K562 (cell line): Measurements from ENCODE around the gene ADARB2. TPM values are rescaled to one million over a fixed set of nuclear protein-coding genes. Genes with fewer than 3 reads are reported as not detected.

Source experiments
- ATAC-seq: fragments of 200-7000 bp; cut with Tn5 transposase; 3 replicates; pipeline ENCODE4 v1.9.1; 2020; ENCODE audit warnings: moderate library complexity
- BruUV-seq: library from RNA; stranded (reverse); fragments of 400-500 nt; replicated peaks from 2 replicates; lab custom pipeline; 2021; lab: Mats Ljungman, UMichigan
- CTCF ChIA-PET: fragments of 300-600 bp; formaldehyde crosslinking; extraction: SDS; loops from one replicate; lab custom pipeline; 2021; ENCODE audit warnings: low intra/inter-chr PET ratio; lab: Yijun Ruan, JAX
- POLR2A ChIA-PET: fragments of 300-600, 350-650 bp; sonication (Branson Sonifier 250); formaldehyde crosslinking; extraction: SDS; loops from one replicate; lab custom pipeline; 2021; ENCODE audit warnings: antibody characterized with exemption, inconsistent platforms; lab: Yijun Ruan, JAX
- DNase-seq, 4 experiments: peaks; one replicate each; pipeline versions ENCODE4 v3.0.0 to v3.0.0-alpha.2; 2011 to 2018; ENCODE audit warnings: low spot score in 3 of 4, mixed read lengths in 3 of 4; ENCODE audit errors: extremely low read depth in 1 of 4
- FAIRE-seq: peaks from 2 replicates; lab custom pipeline; 2011; peaks lifted over from hg19 to GRCh38; lab: Jason Lieb, UNC
- H2AFZ ChIP-seq: 2 replicates; pipeline ENCODE4 v1.6.0; 2011; ENCODE audit warnings: low read depth, low read length, control low read depth, inconsistent platforms
- H3K27ac ChIP-seq: fragments of 200-600 bp; 3 replicates; pipeline ENCODE4 v1.8.0; 2011; ENCODE audit warnings: low read depth, mild to moderate bottlenecking, control low read depth, inconsistent platforms, low read length, moderate library complexity, mixed read lengths; ENCODE audit errors: extremely low read depth
- H3K27me3 ChIP-seq, 2 experiments: fragments of 300-600 bp in 1 of 2; 2 replicates in 1 of 2; 3 replicates in 1 of 2; pipeline versions ENCODE4 v1.6.0 to v1.8.0; 2011; ENCODE audit warnings: inconsistent platforms in 2 of 2, low read length in 2 of 2, mild to moderate bottlenecking in 1 of 2, mixed read lengths in 1 of 2, moderate library complexity in 1 of 2; ENCODE audit not compliant: control insufficient read depth in 2 of 2, insufficient read depth in 2 of 2
- H3K36me3 ChIP-seq: fragments of 300-600 bp; 3 replicates; pipeline ENCODE4 v1.8.0; 2011; ENCODE audit warnings: mild to moderate bottlenecking, low read length, inconsistent platforms; ENCODE audit not compliant: control insufficient read depth, insufficient read depth
- H3K4me1 ChIP-seq, 2 experiments: fragments of 200-600 bp in 1 of 2; replicated peaks in 1 of 2; 2 replicates in 1 of 2; 3 replicates in 1 of 2; pipeline versions ENCODE4 v1.5.1 to v1.8.0; 2011; ENCODE audit warnings: inconsistent platforms in 2 of 2, low read length in 2 of 2, mild to moderate bottlenecking in 1 of 2, mixed read lengths in 1 of 2, moderate library complexity in 1 of 2; ENCODE audit not compliant: control insufficient read depth in 2 of 2, insufficient read depth in 2 of 2
- H3K4me2 ChIP-seq: 2 replicates; pipeline ENCODE4 v1.6.1; 2011; ENCODE audit warnings: low read length, control low read depth, inconsistent platforms, mixed read lengths; ENCODE audit not compliant: insufficient read depth
- H3K4me3 ChIP-seq: fragments of 200-600 bp; sonication (generic), shearing (Covaris generic); 2 replicates; pipeline ENCODE4 v1.5.1; 2016; ENCODE audit warnings: control low read depth, inconsistent platforms
- H3K79me2 ChIP-seq: fragments of 200-600 bp; 3 replicates; pipeline ENCODE4 v1.8.0; 2011; ENCODE audit warnings: low read length, inconsistent platforms; ENCODE audit not compliant: control insufficient read depth, insufficient read depth
- H3K9ac ChIP-seq, 2 experiments: 2 replicates each; pipeline versions ENCODE4 v1.6.0 to v1.6.1; 2011; ENCODE audit warnings: low read depth in 2 of 2, low read length in 2 of 2, control low read depth in 1 of 2, inconsistent platforms in 1 of 2, mild to moderate bottlenecking in 1 of 2, mixed read lengths in 1 of 2; ENCODE audit not compliant: insufficient read depth in 1 of 2
- H3K9me1 ChIP-seq: one replicate; pipeline ENCODE4 v1.6.0; 2011; ENCODE audit warnings: inconsistent platforms, mild to moderate bottlenecking, low read length, moderate library complexity; ENCODE audit not compliant: control insufficient read depth, insufficient read depth
- H3K9me3 ChIP-seq: replicated peaks from 2 replicates; pipeline ENCODE4 v1.5.1; 2011; ENCODE audit warnings: low read depth, low read length, inconsistent platforms; ENCODE audit not compliant: control insufficient read depth, insufficient read depth
- H4K20me1 ChIP-seq: replicated peaks from 2 replicates; pipeline ENCODE4 v1.6.1; 2011; ENCODE audit warnings: low read length, inconsistent platforms, mixed read lengths; ENCODE audit not compliant: control insufficient read depth, insufficient read depth
- CAMTA2 ChIP-seq: fragments of 250-450 bp; sonication (Bioruptor Pico); conservative IDR thresholded peaks from 2 replicates; pipeline ENCODE4 v1.5.1; 2022
- CBX2 ChIP-seq: fragments of 200-600 bp; sonication (generic); IDR thresholded peaks from one replicate; pipeline ENCODE4 v1.6.1; 2012; ENCODE audit warnings: mild to moderate bottlenecking, low read length, inconsistent platforms; ENCODE audit not compliant: insufficient read depth, poor library complexity, severe bottlenecking
- KAT2B ChIP-seq: IDR thresholded peaks from one replicate; pipeline ENCODE4 v1.6.1; 2012; ENCODE audit warnings: low read depth, mild to moderate bottlenecking, control low read depth, inconsistent platforms, low read length, moderate library complexity
- MAFF ChIP-seq: IDR thresholded peaks from 2 replicates; pipeline ENCODE4 v1.6.1; 2012; ENCODE audit warnings: low read length, improper control_type of control experiment
- MIER1 ChIP-seq: fragments of 450-650 bp; IDR thresholded peaks from 2 replicates; pipeline ENCODE4 v1.6.1; 2016; ENCODE audit warnings: antibody characterized with exemption, mild to moderate bottlenecking, low read depth
- PHB ChIP-seq: fragments of 250-450 bp; sonication (Bioruptor Pico); IDR thresholded peaks from 2 replicates; pipeline ENCODE4 v1.5.0; 2021
- ZNF175 ChIP-seq: fragments of 200-800 bp; sonication (Bioruptor generic); IDR thresholded peaks from 2 replicates; pipeline ENCODE4 v1.6.1; 2016; ENCODE audit warnings: low read depth, mild to moderate bottlenecking, missing genetic modification characterization, missing compliant biosample characterization
- ZSCAN29 ChIP-seq: fragments of 450-650 bp; IDR thresholded peaks from 2 replicates; pipeline ENCODE4 v1.6.1; 2017
- WGBS: fragments of 100-300 bp; shearing (Covaris generic); methylation state at CpG from one replicate; pipeline ENCODE4 v1.1.6; 2016; ENCODE audit warnings: low coverage, mixed read lengths; ENCODE audit not compliant: insufficient coverage; ENCODE audit errors: missing lambda C conversion rate; 5-methylcytosine and 5-hydroxymethylcytosine counted together
- in situ Hi-C: fragments of 300-500 bp; cut with MboI; formaldehyde crosslinking; loops from 4 replicates; pipeline ENCODE4 v1.15.0; 2018; ENCODE audit warnings: inconsistent platforms, mixed read lengths
- intact Hi-C: fragments of 100-400 bp; cut with micrococcal nuclease; formaldehyde crosslinking; loops from 2 replicates; pipeline ENCODE4 v1.14.2; 2022
- polyA plus RNA-seq, 8 experiments: library from polyadenylated mRNA; depleted of rRNA in 4 of 8; stranded (reverse) in 5 of 8; unstranded in 3 of 8; fragments of >200 nt; fragmentation: Nextera tagmentation in 2 of 8; fragmentation: Illumina TruSeq in 1 of 8; extraction: Ambion mirVana in 2 of 8; extraction: Trizol in 1 of 8; gene quantifications; 2 replicates each; pipeline versions ENCODE4 v1.2.1 to v1.2.3, GENCODE V29; 2011 to 2014; ENCODE audit warnings: inconsistent platforms in 1 of 8, missing spikeins in 1 of 8
- total RNA-seq, 7 experiments: library from RNA; depleted of rRNA in 6 of 7; stranded (reverse); fragments of >200 nt in 6 of 7; fragmentation: Illumina TruSeq in 2 of 7; extraction: Trizol in 2 of 7; gene quantifications; 2 replicates each; pipeline versions ENCODE4 v1.2.1 to v1.2.3, GENCODE V29; 2011 to 2021; ENCODE audit warnings: low replicate concordance in 1 of 7

Gene ADARB2
- total and polyA plus RNA-seq, 9 of the 15 experiments (the other 6 are each of a cell fraction or from before 2014, with no cell fraction given) = not detected

- Histone ChIP-seq H3K79me2 (no peaks in the 10 kb centered on the region), H3K27me3 (peaks cover 13 to 42% of the 10 kb centered on the region in 2 experiments; a peak in 4 of 5 replicates), H3K9me3 (no peaks in the 10 kb centered on the region), H2AFZ (no peak overlapping the region), H3K4me1 (no peaks in the 10 kb centered on the region), H3K4me3 (no peak overlapping the region), H3K9ac (no peak overlapping the region), H3K36me3 (no peaks in the 10 kb centered on the region), H3K9me1 (no peaks in the 10 kb centered on the region), H3K27ac (no peak overlapping the region), H4K20me1 (no peaks in the 10 kb centered on the region), H3K4me2 (no peak overlapping the region)
- no TSS peak for BruUV-seq
- FAIRE-seq (no peak), ATAC-seq (no peak), DNase-seq (no peak)
- POLR2A ChIA-PET = no interaction called here
- CTCF ChIA-PET = no interaction called here
- under 1% methylated on average over 15 of the region's 15 CpGs for WGBS
- no peak for TF ChIP-seq MAFF
- intact Hi-C loops = no loop called here
- in situ Hi-C loops = no loop called here
These were observed 51.4 kb downstream of the ADARB2 start for GRCh38 chr10:1685699-1686490.

- no peaks in the 10 kb centered on the region for H3K9me3 ChIP-seq
- FAIRE-seq (no peak), DNase-seq (no peak), ATAC-seq (no peak)
- H3K36me3 ChIP-seq = no peaks in the 10 kb centered on the region
- ChIA-PET CTCF (no interaction called here), POLR2A (interaction anchor here (0.6 kb wide), 1 partner anchor 110 kb away, joined by 3 read pairs; no protein-coding TSS in a partner anchor)
- WGBS = 0% methylated on average over 8 of the region's 9 CpGs
- no peaks in the 10 kb centered on the region for H3K9me1 ChIP-seq
- no peaks in the 10 kb centered on the region for H3K4me1 ChIP-seq
- no peak overlapping the region for H3K4me3 ChIP-seq
- in situ Hi-C loops = no loop called here
- H3K79me2 ChIP-seq = no peaks in the 10 kb centered on the region
- intact Hi-C loops = no loop called here
- H3K27ac ChIP-seq = no peak overlapping the region
- no peak overlapping the region for H2AFZ ChIP-seq
- no TSS peak for BruUV-seq
- H3K27me3 ChIP-seq = peaks cover 15 to 41% of the 10 kb centered on the region in 2 experiments; a peak in 4 of 5 replicates
- no peak overlapping the region for H3K9ac ChIP-seq
- no peak overlapping the region for H3K4me2 ChIP-seq
- no peaks in the 10 kb centered on the region for H4K20me1 ChIP-seq
- TF ChIP-seq PHB (CRISPR knock-in tag) = no peak
- TF ChIP-seq CAMTA2 (CRISPR knock-in tag) = no peak
- no peak for TF ChIP-seq CBX2
- no peak for TF ChIP-seq MIER1
- no peak for TF ChIP-seq KAT2B
- no peak for TF ChIP-seq ZSCAN29
- TF ChIP-seq ZNF175 (CRISPR knock-in tag) = no peak
These were observed 52.3 kb downstream of the ADARB2 start for GRCh38 chr10:1684991-1685390.
